OCI-LY1 (cell line): Measurements from ENCODE around the gene P2RX4.

Experiments used
- H2AFZ ChIP-seq: fragments of 200-600 bp; sonication (generic), shearing (Covaris generic); 2 replicates; pipeline ENCODE4 v1.6.0; 2014; ENCODE audit warnings: antibody characterized with exemption, mild to moderate bottlenecking, low read length
- H3F3A ChIP-seq: fragments of 200-600 bp; sonication (generic), shearing (Covaris generic); 2 replicates; pipeline ENCODE4 v1.6.0; 2014; ENCODE audit warnings: mild to moderate bottlenecking, antibody characterized with exemption, low read length, moderate library complexity; ENCODE audit not compliant: insufficient read depth
- H3K27ac ChIP-seq: fragments of 200-600 bp; sonication (generic); 2 replicates; pipeline ENCODE4 v1.5.1; 2014; ENCODE audit warnings: low read length, mixed run types, mild to moderate bottlenecking, low read depth; ENCODE audit not compliant: poor library complexity, severe bottlenecking
- H3K27me3 ChIP-seq: fragments of 200-600 bp; sonication (generic); 2 replicates; pipeline ENCODE4 v1.6.0; 2014; ENCODE audit warnings: antibody characterized with exemption, mild to moderate bottlenecking, low read length, moderate library complexity; ENCODE audit not compliant: insufficient read depth
- H3K36me3 ChIP-seq: fragments of 200-600 bp; sonication (generic); 2 replicates; pipeline ENCODE4 v1.6.1; 2014; ENCODE audit warnings: mild to moderate bottlenecking, antibody characterized with exemption, low read length, moderate library complexity, mixed read lengths; ENCODE audit not compliant: insufficient read depth
- H3K4me1 ChIP-seq: fragments of 200-600 bp; sonication (generic); 2 replicates; pipeline ENCODE4 v1.5.1; 2014; ENCODE audit warnings: mild to moderate bottlenecking, low read length, moderate library complexity; ENCODE audit not compliant: insufficient read depth, severe bottlenecking
- H3K4me2 ChIP-seq: fragments of 200-600 bp; sonication (generic), shearing (Covaris generic); 2 replicates; pipeline ENCODE4 v1.6.1; 2014; ENCODE audit warnings: low read length
- H3K4me3 ChIP-seq: fragments of 200-600 bp; sonication (generic); 2 replicates; pipeline ENCODE4 v1.5.1; 2014; ENCODE audit warnings: low read length, low read depth, mild to moderate bottlenecking, mixed read lengths; ENCODE audit not compliant: poor library complexity, severe bottlenecking
- H3K79me2 ChIP-seq: fragments of 200-600 bp; shearing (Covaris generic); 2 replicates; pipeline ENCODE4 v1.6.1; 2016; ENCODE audit warnings: mixed run types, low read length, mixed read lengths; ENCODE audit not compliant: insufficient read depth
- H3K9ac ChIP-seq: fragments of 200-600 bp; sonication (generic), shearing (Covaris generic); 2 replicates; pipeline ENCODE4 v1.6.1; 2014; ENCODE audit warnings: mild to moderate bottlenecking, low read length, mixed read lengths
- H3K9me2 ChIP-seq: fragments of 200-600 bp; sonication (generic), shearing (Covaris generic); 2 replicates; pipeline ENCODE4 v1.6.1; 2014; ENCODE audit warnings: low read depth, mild to moderate bottlenecking, low read length, mixed read lengths
- H3K9me3 ChIP-seq: fragments of 200-600 bp; shearing (Covaris generic); 2 replicates; pipeline ENCODE4 v1.6.1; 2014; ENCODE audit warnings: low read length, mixed read lengths
- H4K20me1 ChIP-seq: fragments of 200-600 bp; sonication (generic), shearing (Covaris generic); 2 replicates; pipeline ENCODE4 v1.6.0; 2016; ENCODE audit warnings: mild to moderate bottlenecking, low read length; ENCODE audit not compliant: insufficient read depth
- CTCF ChIP-seq: fragments of 200-600 bp; sonication (generic), shearing (Covaris generic); IDR thresholded peaks from 2 replicates; pipeline ENCODE4 v1.5.1; 2017; ENCODE audit warnings: mild to moderate bottlenecking, antibody characterized with exemption, low read length, moderate library complexity, mixed read lengths
- EZH2 ChIP-seq: fragments of 200-600 bp; sonication (generic), shearing (Covaris generic); IDR thresholded peaks from 2 replicates; pipeline ENCODE4 v1.8.0; 2017; ENCODE audit warnings: borderline replicate concordance, mixed run types, mild to moderate bottlenecking, antibody characterized with exemption, low read length, moderate library complexity, mixed read lengths

P2RX4 gene

GRCh38 chr12:121184984-121185889 lies 24.7 kb upstream of the P2RX4 start:
- no peak overlapping the region for H3K27ac ChIP-seq
- H3K9me3 ChIP-seq, result no peaks in the 10 kb centered on the region
- H3K27me3 ChIP-seq, result no peaks in the 10 kb centered on the region
- H4K20me1 ChIP-seq, result no peaks in the 10 kb centered on the region
- no peak for TF ChIP-seq CTCF
- TF ChIP-seq EZH2, result no peak
- H3K36me3 ChIP-seq, result no peaks in the 10 kb centered on the region; the same call in 1 of the 2 replicates
- no peak overlapping the region for H2AFZ ChIP-seq
- H3K4me1 ChIP-seq, result no peaks in the 10 kb centered on the region
- H3K4me3 ChIP-seq, result no peak overlapping the region
- H3K4me2 ChIP-seq, result no peak overlapping the region
- H3K79me2 ChIP-seq, result no peaks in the 10 kb centered on the region
- H3K9ac ChIP-seq, result no peak overlapping the region
- H3K9me2 ChIP-seq, result no peaks in the 10 kb centered on the region
- no peaks in the 10 kb centered on the region for H3F3A ChIP-seq

GRCh38 chr12:121186826-121187225 lies 23.1 kb upstream of the P2RX4 start:
- Histone ChIP-seq H4K20me1 (no peaks in the 10 kb centered on the region), H3K27ac (no peak overlapping the region), H3K79me2 (no peaks in the 10 kb centered on the region), H3K9me3 (no peaks in the 10 kb centered on the region), H3F3A (no peaks in the 10 kb centered on the region), H3K27me3 (no peaks in the 10 kb centered on the region; the same call in 1 of the 2 replicates), H3K4me2 (no peak overlapping the region), H3K36me3 (no peaks in the 10 kb centered on the region; the same call in 1 of the 2 replicates), H2AFZ (no peak overlapping the region), H3K4me3 (no peak overlapping the region), H3K9ac (no peak overlapping the region), H3K9me2 (no peaks in the 10 kb centered on the region), H3K4me1 (no peaks in the 10 kb centered on the region)
- TF ChIP-seq EZH2 (no peak), CTCF (no peak)

GRCh38 chr12:121187501-121187900 lies 22.4 kb upstream of the P2RX4 start:
- Histone ChIP-seq H3K9me2 (no peaks in the 10 kb centered on the region), H3K27ac (no peak overlapping the region), H3K4me3 (no peak overlapping the region), H3K9me3 (no peaks in the 10 kb centered on the region), H3F3A (no peaks in the 10 kb centered on the region), H2AFZ (no peak overlapping the region), H3K9ac (no peak overlapping the region), H3K4me1 (no peaks in the 10 kb centered on the region), H3K79me2 (no peaks in the 10 kb centered on the region), H4K20me1 (no peaks in the 10 kb centered on the region), H3K36me3 (no peaks in the 10 kb centered on the region; the same call in 1 of the 2 replicates), H3K27me3 (no peaks in the 10 kb centered on the region; the same call in 1 of the 2 replicates), H3K4me2 (no peak overlapping the region)
- TF ChIP-seq CTCF (no peak), EZH2 (no peak)
